ENCODE results near the gene WDR6.
A peak's percentile ranks its signal among the peaks of the same experiment; 100 is the strongest.

The WDR6 gene

DNA sequence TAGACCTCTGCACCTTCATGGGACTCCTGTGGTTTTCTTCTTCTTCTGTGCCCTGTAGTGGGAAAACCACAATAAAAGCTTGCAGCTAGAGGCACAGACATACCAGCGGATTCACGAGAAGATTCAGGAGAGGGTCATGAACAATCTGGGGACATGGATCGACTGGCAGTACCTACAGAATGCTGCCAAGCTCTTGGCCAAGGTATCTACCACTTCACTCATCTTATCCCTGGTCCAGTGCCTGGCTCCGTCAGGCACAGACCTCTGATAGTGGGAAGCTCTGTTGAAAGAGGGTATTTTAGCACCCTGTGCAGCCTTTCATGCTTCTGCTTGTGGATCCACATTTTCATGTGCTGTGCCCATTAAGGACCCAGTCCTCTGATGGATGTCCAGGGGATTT lies 26.9 kb upstream of the WDR6 start:
- Histone ChIP-seq H3K27me3 (ENCODE audit: control insufficient read depth, insufficient read depth, low read length) (no peaks in the 10 kb centered on the region), H3K9ac (ENCODE audit: low read depth, low read length) (no peak overlapping the region), H3K4me1 (ENCODE audit: control insufficient read depth, insufficient read depth, low read length) (no peaks in the 10 kb centered on the region), H3K9me3 (ENCODE audit: control insufficient read depth, insufficient read depth, low read length) (no peaks in the 10 kb centered on the region), H3K4me3 (ENCODE audit: low read depth, low read length) (no peak overlapping the region), H3K36me3 (ENCODE audit: control insufficient read depth, insufficient read depth, low read length) (peaks cover 48% of the 10 kb centered on the region)

DNA sequence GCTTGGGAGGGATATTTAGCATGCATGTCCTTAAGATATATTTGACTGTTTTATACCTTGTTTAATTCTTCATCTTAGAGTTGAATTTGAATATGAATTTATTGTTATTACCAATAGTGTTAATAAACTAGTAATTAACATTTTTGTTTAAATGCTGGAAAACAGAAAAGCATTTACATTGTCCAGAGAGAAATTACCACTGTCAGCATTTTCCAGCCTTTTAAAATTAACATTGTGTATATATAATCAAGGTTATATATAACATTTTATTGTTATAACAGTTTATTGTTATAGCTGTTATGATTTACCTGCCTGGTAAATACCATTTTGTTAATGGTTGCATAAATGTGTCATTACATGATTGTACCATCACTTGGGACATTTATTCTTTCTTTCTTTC lies 25.2 kb upstream of the WDR6 start:
- Histone ChIP-seq H3K9me3 (ENCODE audit: control insufficient read depth, insufficient read depth, low read length) (no peaks in the 10 kb centered on the region), H3K9ac (ENCODE audit: low read depth, low read length) (no peak overlapping the region), H3K36me3 (ENCODE audit: control insufficient read depth, insufficient read depth, low read length) (peaks cover 38% of the 10 kb centered on the region), H3K4me3 (ENCODE audit: low read depth, low read length) (no peak overlapping the region), H3K27me3 (ENCODE audit: control insufficient read depth, insufficient read depth, low read length) (no peaks in the 10 kb centered on the region), H3K4me1 (ENCODE audit: control insufficient read depth, insufficient read depth, low read length) (no peaks in the 10 kb centered on the region)

GRCh38 chr3:48982686-48983085 lies 24.5 kb upstream of the WDR6 start:
- peaks cover 34% of the 10 kb centered on the region for H3K36me3 ChIP-seq (ENCODE audit: control insufficient read depth, insufficient read depth, low read length)
- no peaks in the 10 kb centered on the region for H3K4me1 ChIP-seq (ENCODE audit: control insufficient read depth, insufficient read depth, low read length)
- no peak overlapping the region for H3K9ac ChIP-seq (ENCODE audit: low read depth, low read length)

DNA sequence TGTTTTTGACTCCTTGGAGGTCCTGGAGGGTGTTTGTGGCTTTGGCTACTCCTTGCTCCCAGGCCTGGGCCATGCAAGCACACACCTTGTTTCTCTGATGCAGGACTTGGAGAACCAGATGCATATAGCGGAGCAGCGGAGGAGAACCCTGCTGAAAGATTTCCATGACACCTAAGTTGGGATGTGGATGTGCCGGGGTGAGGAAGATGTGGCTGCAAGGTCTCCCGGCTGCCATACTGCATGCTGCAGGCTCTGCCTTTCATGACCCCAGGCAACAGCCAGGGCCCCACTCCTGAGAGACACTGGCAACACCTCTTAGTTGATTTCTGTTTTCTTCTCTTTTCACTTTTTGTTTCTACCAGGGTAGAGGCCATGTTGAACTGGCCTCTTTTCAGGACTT lies 24.1 kb upstream of the WDR6 start:
- Histone ChIP-seq H3K27me3 (ENCODE audit: control insufficient read depth, insufficient read depth, low read length) (no peaks in the 10 kb centered on the region), H3K9ac (ENCODE audit: low read depth, low read length) (no peak overlapping the region), H3K4me1 (ENCODE audit: control insufficient read depth, insufficient read depth, low read length) (no peaks in the 10 kb centered on the region), H3K36me3 (ENCODE audit: control insufficient read depth, insufficient read depth, low read length) (peaks cover 34% of the 10 kb centered on the region), H3K9me3 (ENCODE audit: control insufficient read depth, insufficient read depth, low read length) (no peaks in the 10 kb centered on the region), H3K4me3 (ENCODE audit: low read depth, low read length) (no peak overlapping the region)

More at GRCh38 chr3:48982686-48983085, 24.5 kb upstream of the WDR6 start:
- H3K9me3 ChIP-seq (ENCODE audit: control insufficient read depth, insufficient read depth, low read length): no peaks in the 10 kb centered on the region
- no peak overlapping the region for H3K4me3 ChIP-seq (ENCODE audit: low read depth, low read length)
- H3K27me3 ChIP-seq (ENCODE audit: control insufficient read depth, insufficient read depth, low read length): no peaks in the 10 kb centered on the region

GRCh38 chr3:48984663-48985062 lies 22.5 kb upstream of the WDR6 start:
- H3K4me3 ChIP-seq (ENCODE audit: low read depth, low read length): no peak overlapping the region
- H3K9me3 ChIP-seq (ENCODE audit: control insufficient read depth, insufficient read depth, low read length): no peaks in the 10 kb centered on the region
- H3K27me3 ChIP-seq (ENCODE audit: control insufficient read depth, insufficient read depth, low read length): no peaks in the 10 kb centered on the region
- peaks cover 3% of the 10 kb centered on the region for H3K4me1 ChIP-seq (ENCODE audit: control insufficient read depth, insufficient read depth, low read length)
- peaks cover 27% of the 10 kb centered on the region for H3K36me3 ChIP-seq (ENCODE audit: control insufficient read depth, insufficient read depth, low read length)
- H3K9ac ChIP-seq (ENCODE audit: low read depth, low read length): no peak overlapping the region

DNA sequence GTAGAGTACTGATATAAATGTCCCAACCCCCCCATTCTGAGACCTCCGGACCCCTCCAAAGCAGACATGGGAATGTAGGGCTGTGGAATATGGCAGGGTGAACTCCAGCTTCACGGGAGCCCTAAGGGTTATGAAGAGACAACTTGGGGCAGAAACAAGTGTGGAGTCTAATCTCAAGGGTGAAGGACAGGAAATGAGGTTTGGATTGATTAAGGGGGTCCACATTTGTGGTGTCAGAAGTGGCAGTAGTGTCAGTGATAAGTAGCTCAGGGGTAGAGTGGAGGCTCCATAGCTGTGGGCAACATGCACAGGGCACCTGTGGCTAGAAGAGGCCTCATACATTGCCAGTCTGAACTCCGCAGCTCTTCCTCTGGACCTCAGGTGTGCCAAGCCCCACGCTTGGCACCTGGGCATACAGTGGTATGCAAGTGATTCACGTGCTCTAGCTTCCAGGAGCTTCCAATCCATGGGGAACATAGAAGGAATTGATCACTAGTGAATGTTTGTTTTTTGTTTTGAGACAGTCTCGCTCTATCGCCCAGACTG lies 21.3 kb upstream of the WDR6 start:
- H3K36me3 ChIP-seq (ENCODE audit: control insufficient read depth, insufficient read depth, low read length): peaks cover 18% of the 10 kb centered on the region
- no peaks in the 10 kb centered on the region for H3K9me3 ChIP-seq (ENCODE audit: control insufficient read depth, insufficient read depth, low read length)
- no peaks in the 10 kb centered on the region for H3K27me3 ChIP-seq (ENCODE audit: control insufficient read depth, insufficient read depth, low read length)
- peaks cover 4% of the 10 kb centered on the region for H3K4me1 ChIP-seq (ENCODE audit: control insufficient read depth, insufficient read depth, low read length)
- no peak overlapping the region for H3K9ac ChIP-seq (ENCODE audit: low read depth, low read length)
- no peak overlapping the region for H3K4me3 ChIP-seq (ENCODE audit: low read depth, low read length)

- H3K36me3 ChIP-seq (ENCODE audit: control insufficient read depth, insufficient read depth, low read length): peaks cover 4% of the 10 kb centered on the region
- H3K4me1 ChIP-seq (ENCODE audit: control insufficient read depth, insufficient read depth, low read length): peaks cover 10% of the 10 kb centered on the region
- H3K9ac ChIP-seq (ENCODE audit: low read depth, low read length): peak overlapping the region; percentile 97
- H3K27me3 ChIP-seq (ENCODE audit: control insufficient read depth, insufficient read depth, low read length): no peaks in the 10 kb centered on the region
- peak overlapping the region; percentile 95 for H3K4me3 ChIP-seq (ENCODE audit: low read depth, low read length)
- H3K9me3 ChIP-seq (ENCODE audit: control insufficient read depth, insufficient read depth, low read length): no peaks in the 10 kb centered on the region
These were observed 17.9 kb upstream of the WDR6 start for GRCh38 chr3:48989126-48989795.

DNA sequence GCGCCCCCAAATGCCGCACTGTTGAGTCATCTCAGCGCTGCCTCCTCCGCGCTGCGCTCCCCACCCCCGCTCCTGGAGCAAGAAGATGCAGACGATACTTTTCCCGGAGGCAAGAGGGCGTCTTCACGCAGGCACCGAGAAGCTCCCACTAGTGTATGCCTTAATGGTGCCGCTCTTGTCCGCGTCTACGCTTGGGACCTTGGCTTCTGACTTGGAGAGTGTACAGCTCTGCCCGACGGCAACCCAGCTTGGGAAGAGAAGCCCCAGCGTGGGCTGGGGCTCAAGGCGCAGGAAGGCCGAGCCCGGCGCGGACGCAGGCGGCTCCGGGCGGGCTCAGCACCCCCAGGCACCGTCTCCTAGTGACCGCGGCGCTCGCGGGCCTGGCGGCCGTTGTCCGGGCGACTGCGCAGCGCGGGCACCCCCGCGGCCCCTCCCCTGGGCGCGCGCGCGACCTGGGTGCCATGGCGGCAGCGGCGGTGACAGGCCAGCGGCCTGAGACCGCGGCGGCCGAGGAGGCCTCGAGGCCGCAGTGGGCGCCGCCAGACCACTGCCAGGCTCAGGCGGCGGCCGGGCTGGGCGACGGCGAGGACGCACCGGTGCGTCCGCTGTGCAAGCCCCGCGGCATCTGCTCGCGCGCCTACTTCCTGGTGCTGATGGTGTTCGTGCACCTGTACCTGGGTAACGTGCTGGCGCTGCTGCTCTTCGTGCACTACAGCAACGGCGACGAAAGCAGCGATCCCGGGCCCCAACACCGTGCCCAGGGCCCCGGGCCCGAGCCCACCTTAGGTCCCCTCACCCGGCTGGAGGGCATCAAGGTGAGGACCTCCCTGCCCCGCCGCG lies 17.2 kb upstream of the WDR6 start, which contains the start of gene P4HTM:
P4HTM (plus strand) TSS at position 446 of the 840 bp plus-strand sequence; CDS start at position 462, 16 bp downstream.
- Histone ChIP-seq H3K36me3 (ENCODE audit: control insufficient read depth, insufficient read depth, low read length) (peaks cover 4% of the 10 kb centered on the region), H3K9me3 (ENCODE audit: control insufficient read depth, insufficient read depth, low read length) (no peaks in the 10 kb centered on the region), H3K4me3 (ENCODE audit: low read depth, low read length) (peak within 1 kb of the TSS; percentile 95), H3K27me3 (ENCODE audit: control insufficient read depth, insufficient read depth, low read length) (no peaks in the 10 kb centered on the region), H3K9ac (ENCODE audit: low read depth, low read length) (peak within 1 kb of the TSS; percentile 97), H3K4me1 (ENCODE audit: control insufficient read depth, insufficient read depth, low read length) (peaks cover 10% of the 10 kb centered on the region)

GRCh38 chr3:48990636-48991469 lies 16.3 kb upstream of the WDR6 start:
- Histone ChIP-seq H3K4me3 (ENCODE audit: low read depth, low read length) (peak overlapping the region; percentile 95), H3K4me1 (ENCODE audit: control insufficient read depth, insufficient read depth, low read length) (peaks cover 10% of the 10 kb centered on the region), H3K9me3 (ENCODE audit: control insufficient read depth, insufficient read depth, low read length) (no peaks in the 10 kb centered on the region), H3K9ac (ENCODE audit: low read depth, low read length) (peak overlapping the region; percentile 66), H3K36me3 (ENCODE audit: control insufficient read depth, insufficient read depth, low read length) (peaks cover 2% of the 10 kb centered on the region), H3K27me3 (ENCODE audit: control insufficient read depth, insufficient read depth, low read length) (no peaks in the 10 kb centered on the region)

- Histone ChIP-seq H3K4me1 (ENCODE audit: control insufficient read depth, insufficient read depth, low read length) (peaks cover 10% of the 10 kb centered on the region), H3K9me3 (ENCODE audit: control insufficient read depth, insufficient read depth, low read length) (no peaks in the 10 kb centered on the region), H3K27me3 (ENCODE audit: control insufficient read depth, insufficient read depth, low read length) (no peaks in the 10 kb centered on the region), H3K4me3 (ENCODE audit: low read depth, low read length) (no peak overlapping the region), H3K9ac (ENCODE audit: low read depth, low read length) (no peak overlapping the region), H3K36me3 (ENCODE audit: control insufficient read depth, insufficient read depth, low read length) (no peaks in the 10 kb centered on the region)
These were observed 15.2 kb upstream of the WDR6 start for GRCh38 chr3:48991851-48992545.

DNA sequence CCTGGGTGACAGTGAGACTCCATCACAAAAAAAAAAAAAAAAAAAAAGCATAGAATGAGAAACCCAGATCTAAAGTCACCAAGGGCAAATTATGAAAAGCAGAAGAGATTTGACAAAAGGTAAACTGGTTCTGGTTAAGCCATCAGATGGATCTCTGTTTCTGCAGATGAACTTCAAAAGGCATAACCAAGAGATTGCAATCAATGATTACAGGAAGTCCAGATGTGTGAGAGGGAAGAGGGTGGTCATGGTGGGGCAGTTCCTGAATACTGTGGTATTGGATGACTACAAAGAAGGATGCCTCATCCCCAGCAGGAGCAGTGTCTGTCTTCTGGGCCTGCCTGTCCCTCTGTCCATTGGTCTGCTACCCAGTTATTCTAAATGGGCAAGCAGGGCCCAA lies 13.4 kb upstream of the WDR6 start:
- H3K9me3 ChIP-seq (ENCODE audit: control insufficient read depth, insufficient read depth, low read length): no peaks in the 10 kb centered on the region
- no peaks in the 10 kb centered on the region for H3K27me3 ChIP-seq (ENCODE audit: control insufficient read depth, insufficient read depth, low read length)
- no peak overlapping the region for H3K4me3 ChIP-seq (ENCODE audit: low read depth, low read length)
- H3K4me1 ChIP-seq (ENCODE audit: control insufficient read depth, insufficient read depth, low read length): peaks cover 10% of the 10 kb centered on the region
- H3K9ac ChIP-seq (ENCODE audit: low read depth, low read length): no peak overlapping the region
- H3K36me3 ChIP-seq (ENCODE audit: control insufficient read depth, insufficient read depth, low read length): no peaks in the 10 kb centered on the region

Data from iPS-15b (cell line).